A172 (cell line): ENCODE measurements around the gene BAZ1B. TPM values are rescaled to one million over a fixed set of nuclear protein-coding genes. Genes with fewer than 3 reads are reported as not detected.
"Not testable (repeated sequence)": the region's sequence is repeated elsewhere in the genome, so short reads cannot be mapped to it uniquely, and the experiment has no call there.

Experiments used
- DNase-seq: peaks from one replicate; pipeline ENCODE4 v3.0.0-alpha.2; 2015; ENCODE audit warnings: low spot score
- total RNA-seq: library from RNA; depleted of rRNA; stranded (reverse); fragments of >200 nt; shearing (Covaris generic); gene quantifications from 2 replicates; pipeline ENCODE4 v1.2.3, GENCODE V29; 2014

The BAZ1B gene
- total RNA-seq, 1 experiment from 2014 or later, result 148 TPM

- no peak for DNase-seq
Measured at GRCh38 chr7:73507556-73507955, 14.5 kb downstream of the BAZ1B start.

DNA sequence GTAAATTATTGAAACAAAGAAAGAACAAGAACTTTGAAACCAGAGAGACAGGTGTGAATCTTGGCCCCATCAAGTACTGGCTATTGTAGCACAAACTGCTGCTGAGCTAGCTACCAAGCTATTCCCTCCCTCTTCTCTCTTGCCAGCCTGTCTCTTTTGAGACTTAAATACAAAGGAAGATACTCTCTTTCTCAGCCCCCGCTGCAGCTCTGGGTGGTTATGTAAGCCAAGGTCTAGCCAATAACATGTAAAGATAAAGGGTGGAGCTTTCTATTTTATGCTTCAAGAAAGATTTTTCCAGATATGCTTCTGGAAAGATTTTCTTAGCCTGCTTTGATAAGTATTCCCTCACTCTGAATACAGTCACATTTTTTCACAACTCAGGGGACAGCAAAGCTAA is 17.2 kb downstream of the BAZ1B start:
- no peak for DNase-seq

DNA sequence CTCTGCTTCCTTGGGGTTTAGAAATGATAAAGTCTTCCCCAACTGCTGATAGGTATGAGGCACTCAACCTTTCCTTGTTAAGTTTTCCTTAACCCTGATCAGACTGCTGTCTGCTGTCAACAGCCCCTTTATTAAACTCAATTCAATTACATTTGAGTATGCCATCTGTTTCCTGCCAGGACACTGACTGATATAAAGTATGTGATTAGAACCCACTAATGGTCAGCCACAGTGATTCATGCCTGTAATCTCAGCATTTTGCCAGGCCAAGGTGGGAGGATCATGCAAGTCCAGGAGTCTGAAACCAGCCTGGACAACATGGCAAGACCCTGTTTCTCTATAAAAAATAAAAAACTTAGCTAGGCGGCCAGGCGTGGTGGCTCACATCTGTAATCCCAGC is 18.1 kb downstream of the BAZ1B start:
- DNase-seq, result no peak

GRCh38 chr7:73503229-73503628 is 18.9 kb downstream of the BAZ1B start:
- no peak for DNase-seq

- DNase-seq, result no peak
Measured at GRCh38 chr7:73496626-73497025, 25.5 kb downstream of the BAZ1B start.

DNA sequence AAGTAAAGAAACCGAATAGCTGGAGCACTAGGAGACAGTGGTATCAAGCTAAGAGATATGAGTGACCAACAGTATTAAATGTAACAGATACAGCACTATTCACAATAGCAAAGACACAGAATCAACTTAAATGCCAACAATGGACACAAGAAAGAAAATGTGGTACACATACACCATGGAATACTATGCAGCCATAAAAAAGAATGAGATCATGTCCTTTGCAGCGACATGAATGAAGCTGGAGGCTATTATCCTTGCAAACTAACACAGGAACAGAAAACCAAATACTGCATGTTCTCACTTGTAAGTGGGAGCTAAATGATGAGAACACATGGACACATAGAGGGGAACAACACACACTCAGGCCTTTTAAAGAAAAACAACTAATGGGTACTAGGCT is 26.6 kb downstream of the BAZ1B start:
- DNase-seq, result not testable (repeated sequence)

DNA sequence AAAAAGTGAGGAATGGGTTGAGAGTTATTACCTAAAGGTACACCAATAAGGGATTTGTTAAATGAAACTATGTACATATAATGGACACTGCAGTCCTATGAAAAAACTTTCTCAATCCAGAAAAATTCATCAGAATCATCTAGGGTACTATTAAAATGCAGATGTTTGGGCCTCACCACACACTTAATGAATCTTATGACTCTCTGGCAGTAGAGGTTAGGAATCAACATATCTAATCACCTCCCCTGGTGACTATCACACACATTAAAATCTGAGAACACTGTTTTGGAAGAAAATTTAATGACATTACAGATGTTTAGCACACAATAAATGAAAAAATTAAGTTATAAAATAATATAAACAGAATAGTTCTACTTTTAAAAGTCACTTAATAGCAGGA is 32.1 kb downstream of the BAZ1B start:
- DNase-seq, result no peak

- DNase-seq, result no peak
Measured at GRCh38 chr7:73487486-73487885, 34.6 kb downstream of the BAZ1B start.

DNA sequence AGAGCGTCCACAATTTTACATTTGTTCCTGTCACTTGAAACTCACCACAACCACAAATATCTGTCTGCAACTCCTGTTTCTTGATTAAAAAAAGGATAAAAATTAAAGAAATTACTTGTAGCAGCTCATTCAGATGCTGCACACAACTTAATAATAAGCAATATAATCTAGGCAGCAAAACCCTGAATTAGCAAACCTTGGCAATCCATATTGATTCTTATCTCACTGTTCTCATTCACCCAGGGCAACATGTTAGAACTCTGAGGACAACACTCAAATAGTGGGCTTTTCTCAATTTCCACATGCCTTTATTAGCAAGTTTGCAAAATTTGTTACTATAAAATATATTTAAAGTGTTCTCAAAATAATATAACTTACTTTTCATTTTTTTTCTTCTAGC is 38.9 kb downstream of the BAZ1B start:
- no peak for DNase-seq

GRCh38 chr7:73482746-73483145 is 39.3 kb downstream of the BAZ1B start:
- DNase-seq, result no peak

DNA sequence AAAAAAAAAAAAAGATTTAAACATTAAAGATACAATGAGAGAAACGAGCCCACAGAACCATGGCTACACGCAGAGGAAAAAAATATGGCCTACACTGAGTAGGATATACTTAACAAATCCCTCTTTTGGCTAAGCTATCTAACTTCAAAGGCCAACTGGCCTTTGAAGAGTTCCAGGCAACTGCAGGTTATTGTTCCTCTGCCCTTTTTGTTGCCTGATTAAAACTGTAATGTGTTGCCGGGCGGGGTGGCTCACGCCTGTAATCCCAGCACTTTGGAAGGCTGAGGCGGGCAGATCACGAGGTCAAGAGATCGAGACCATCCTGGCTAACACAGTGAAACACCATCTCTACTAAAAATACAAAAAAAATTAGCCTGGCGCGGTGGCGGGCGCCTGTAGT is 40.6 kb downstream of the BAZ1B start:
- not testable (repeated sequence) for DNase-seq

DNA sequence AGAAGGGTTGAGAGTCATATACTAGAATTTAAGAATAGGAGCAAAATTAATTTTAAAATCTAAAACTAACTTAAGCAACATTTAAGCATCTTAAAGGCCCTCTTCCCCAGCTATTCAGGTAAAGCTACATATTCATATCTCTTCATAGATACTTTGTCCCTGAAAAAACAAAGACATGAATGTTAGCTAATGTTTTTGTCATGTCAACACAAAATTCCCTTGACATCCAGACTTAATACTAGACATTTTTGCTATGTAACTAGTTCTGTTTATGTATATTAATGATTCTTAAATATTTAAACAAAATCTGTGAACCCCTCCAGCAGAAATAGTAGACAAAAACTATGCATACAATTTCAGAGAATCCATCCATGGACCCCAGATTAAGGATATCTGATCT is 43.5 kb downstream of the BAZ1B start:
- DNase-seq, result no peak

DNA sequence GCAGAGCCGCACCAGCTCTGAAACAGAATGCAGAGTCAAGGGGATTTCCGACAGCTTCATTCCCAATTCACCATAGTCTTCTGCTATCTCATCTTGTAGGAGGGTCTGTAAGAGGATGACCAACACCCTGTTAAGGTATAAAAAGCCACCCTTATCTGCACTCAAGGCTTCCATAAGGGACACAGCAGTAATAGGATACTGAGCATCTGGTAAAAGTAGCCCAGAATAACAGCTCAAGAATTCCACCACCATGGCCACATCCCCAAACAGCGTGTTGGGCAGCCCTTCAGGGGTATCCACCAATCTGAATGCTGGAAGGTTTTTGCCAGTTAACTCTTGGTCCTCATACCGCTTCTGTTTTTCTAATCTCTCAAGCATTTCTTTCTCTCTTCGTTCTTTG is 44.7 kb downstream of the BAZ1B start:
- no peak for DNase-seq

GRCh38 chr7:73470208-73470607 is 51.9 kb downstream of the BAZ1B start:
- no peak for DNase-seq

- not testable (repeated sequence) for DNase-seq
Measured at GRCh38 chr7:73467046-73467445, 55.0 kb downstream of the BAZ1B start.

DNA sequence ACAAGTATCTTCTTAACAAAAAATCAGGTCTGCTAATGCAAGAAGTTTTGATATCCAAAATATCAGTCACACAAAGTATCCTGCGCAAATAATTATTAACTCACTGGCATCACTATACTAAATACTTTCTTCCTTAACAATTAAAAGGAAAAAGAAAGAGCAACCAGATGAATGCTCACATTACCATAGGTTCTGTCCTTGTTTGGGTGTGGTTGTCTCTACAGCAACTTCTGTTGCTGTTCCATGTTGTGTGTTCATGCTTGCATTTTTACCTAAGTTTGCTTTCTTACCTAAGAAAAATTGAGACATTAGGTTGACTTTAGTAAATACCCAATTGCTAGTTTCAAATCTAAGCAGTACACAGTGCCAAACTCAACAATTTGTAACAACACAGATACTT is 56.0 kb downstream of the BAZ1B start:
- DNase-seq, result no peak

GRCh38 chr7:73463966-73464365 is 58.1 kb downstream of the BAZ1B start:
- no peak for DNase-seq

- no peak for DNase-seq
Measured at GRCh38 chr7:73463260-73463659, 58.8 kb downstream of the BAZ1B start.

GRCh38 chr7:73461782-73462285 is 60.3 kb downstream of the BAZ1B start:
- no peak for DNase-seq

DNA sequence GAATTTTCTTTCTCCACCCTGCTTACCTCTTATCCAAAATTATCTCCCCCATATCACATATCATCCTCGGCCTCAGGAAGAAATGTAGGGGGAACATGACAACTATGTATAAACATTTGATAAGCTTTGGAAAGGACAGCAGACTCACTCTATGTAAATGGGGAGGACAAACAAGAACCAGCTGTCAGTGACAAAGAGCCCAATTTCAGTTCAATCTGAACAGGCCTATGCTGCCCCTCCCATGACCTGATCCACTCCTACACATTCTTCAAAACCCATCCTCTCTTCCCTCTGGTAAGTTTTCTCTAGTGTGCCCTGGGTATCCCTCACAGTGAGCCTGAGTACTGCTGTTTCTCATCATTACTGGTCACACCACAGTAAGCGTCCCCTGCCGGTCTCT is 67.7 kb downstream of the BAZ1B start:
- DNase-seq, result no peak

GRCh38 chr7:73452999-73453635 is 69.0 kb downstream of the BAZ1B start:
- DNase-seq, result no peak

- peak; percentile 74 for DNase-seq
Measured at GRCh38 chr7:73451780-73452398, 70.2 kb downstream of the BAZ1B start.

GRCh38 chr7:73449422-73449821 is 72.7 kb downstream of the BAZ1B start:
- DNase-seq, result no peak

DNA sequence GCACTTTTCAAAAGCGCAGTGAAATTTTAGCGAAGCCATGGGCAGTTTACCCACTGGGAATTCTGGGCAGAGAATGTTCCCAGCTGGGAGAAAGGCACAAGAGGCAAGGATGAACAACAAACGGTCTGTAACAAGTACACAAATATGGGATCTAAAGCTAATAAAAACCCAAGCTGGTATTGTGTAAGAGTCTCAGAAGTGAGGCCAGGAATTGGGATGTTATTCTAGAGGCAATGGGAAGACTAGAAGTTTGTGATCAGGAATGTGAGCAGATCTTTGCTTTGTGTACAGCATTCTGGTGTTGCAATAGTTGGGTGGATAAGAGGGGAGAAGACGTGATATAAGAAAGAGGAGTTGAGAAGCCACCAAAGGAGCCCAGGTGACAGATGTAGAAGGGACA is 73.5 kb downstream of the BAZ1B start:
- no peak for DNase-seq
